C4-2B (cell line): ENCODE data around the gene ARF1.

Experiments
- H3K27ac ChIP-seq: fragments of 450-650 bp; 2 replicates; pipeline ENCODE4 v1.5.1; 2017
- CTCF ChIP-seq: fragments of 450-650 bp; conservative IDR thresholded peaks from 2 replicates; pipeline ENCODE4 v1.5.1; 2017; ENCODE audit warnings: mild to moderate bottlenecking
- ZFX ChIP-seq: fragments of 450-650 bp; IDR thresholded peaks from 2 replicates; pipeline ENCODE4 v1.6.1; 2017

ARF1 gene

GRCh38 chr1:228102791-228103620 is 20.5 kb downstream of the ARF1 start, which contains the start of gene C1orf35:
TSS of gene C1orf35 (minus strand) at chr1:228103325. CDS start at chr1:228103227, 98 bp downstream.
- H3K27ac ChIP-seq: peak within 1 kb of the TSS; percentile 91
- TF ChIP-seq CTCF: no peak
- TF ChIP-seq ZFX: peak; percentile 94; the same call in 1 of the 2 replicates

DNA sequence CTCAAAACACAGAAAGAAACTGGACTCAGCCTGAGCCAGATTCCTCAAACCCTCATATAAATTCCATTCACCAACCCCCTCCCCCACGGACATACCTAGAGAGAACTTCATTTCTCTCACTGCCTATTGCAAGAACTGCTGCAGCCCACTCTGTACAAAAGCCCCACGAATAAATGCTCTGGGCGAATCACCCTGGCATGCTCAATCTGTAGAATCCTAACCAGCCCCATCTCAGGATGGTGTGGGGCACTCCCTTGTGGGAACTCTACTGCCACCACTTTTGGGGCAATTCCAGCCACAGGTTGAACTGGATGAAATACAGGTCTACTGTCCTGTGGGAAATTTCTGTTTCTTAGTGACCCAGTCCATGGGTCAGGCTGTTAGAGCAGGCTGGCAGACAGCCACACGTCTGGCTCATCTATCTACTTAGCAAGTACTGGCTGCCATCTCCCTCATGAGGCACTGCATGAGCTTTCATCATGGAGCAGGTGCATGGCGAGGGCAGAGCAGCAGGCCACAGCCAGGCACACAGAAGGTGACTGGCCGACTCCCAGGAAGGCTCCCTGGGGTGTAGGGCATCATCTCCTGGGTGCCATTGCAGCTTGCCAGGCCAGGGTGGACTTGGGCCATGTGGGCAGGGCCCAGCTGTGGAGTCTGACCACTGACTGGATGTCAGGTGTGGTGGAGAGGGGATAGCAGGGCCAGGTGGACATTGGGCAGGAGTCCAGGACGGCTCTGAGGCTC is 22.2 kb downstream of the ARF1 start:
- no peak overlapping the region for H3K27ac ChIP-seq
- TF ChIP-seq ZFX: no peak
- TF ChIP-seq CTCF: no peak

GRCh38 chr1:228105270-228105995 is 22.9 kb downstream of the ARF1 start:
- no peak overlapping the region for H3K27ac ChIP-seq

DNA sequence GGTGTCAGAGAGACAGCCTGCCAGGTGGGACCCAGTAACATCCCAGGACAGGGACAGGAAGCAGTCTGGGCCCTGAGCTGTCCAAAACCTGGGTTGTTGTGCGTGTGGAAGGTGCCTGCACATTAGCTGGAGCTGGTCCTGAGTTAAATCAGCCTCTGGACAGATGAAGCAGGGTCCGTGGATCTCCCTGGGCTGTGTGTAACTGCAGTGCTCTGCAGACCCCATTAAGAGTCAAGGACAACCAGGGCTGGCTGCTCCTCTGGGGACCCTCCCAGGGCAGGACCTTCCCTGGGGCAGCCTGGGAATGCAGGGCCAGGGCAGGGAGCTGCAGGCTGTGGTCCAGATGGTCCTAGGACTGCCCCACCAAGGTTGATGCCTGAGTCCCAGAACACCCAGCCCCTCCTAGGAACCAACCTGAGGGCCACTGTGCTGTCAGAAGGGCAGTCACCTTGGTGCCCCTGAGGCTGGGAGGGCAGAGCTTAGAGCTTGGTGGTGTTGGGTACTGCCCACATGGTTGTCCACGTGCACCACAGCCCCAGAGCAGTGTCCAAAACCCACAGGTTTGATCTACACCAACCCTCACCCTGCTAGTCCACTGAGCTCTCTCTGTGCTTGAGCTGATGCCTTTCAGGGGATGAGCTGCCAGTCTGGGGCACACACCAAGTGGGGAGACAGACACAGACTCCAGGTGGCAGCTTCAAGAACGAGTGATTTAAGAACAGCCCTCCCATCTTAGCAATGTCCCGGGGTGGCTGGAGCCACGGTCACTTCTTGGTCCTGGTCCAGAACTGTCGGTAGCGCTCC is 23.7 kb downstream of the ARF1 start:
- no peak for TF ChIP-seq ZFX
- no peak for TF ChIP-seq CTCF
- H3K27ac ChIP-seq: no peak overlapping the region

More at GRCh38 chr1:228105270-228105995, 22.9 kb downstream of the ARF1 start:
- TF ChIP-seq ZFX (no peak), CTCF (no peak)

DNA sequence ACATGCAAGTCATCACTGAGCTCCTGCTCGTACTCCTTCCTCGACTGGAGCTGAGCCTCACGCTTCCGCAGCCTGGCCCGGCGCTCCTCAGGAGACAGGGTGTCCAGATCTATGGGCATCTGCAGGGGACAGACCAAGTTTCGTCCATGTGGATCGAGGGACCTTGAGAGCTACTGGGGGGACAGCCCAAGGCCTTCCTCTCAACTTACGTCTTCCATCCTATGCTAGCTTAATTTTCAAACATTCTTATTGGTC is 24.2 kb downstream of the ARF1 start:
- no peak for TF ChIP-seq ZFX
- no peak for TF ChIP-seq CTCF
- H3K27ac ChIP-seq: no peak overlapping the region

DNA sequence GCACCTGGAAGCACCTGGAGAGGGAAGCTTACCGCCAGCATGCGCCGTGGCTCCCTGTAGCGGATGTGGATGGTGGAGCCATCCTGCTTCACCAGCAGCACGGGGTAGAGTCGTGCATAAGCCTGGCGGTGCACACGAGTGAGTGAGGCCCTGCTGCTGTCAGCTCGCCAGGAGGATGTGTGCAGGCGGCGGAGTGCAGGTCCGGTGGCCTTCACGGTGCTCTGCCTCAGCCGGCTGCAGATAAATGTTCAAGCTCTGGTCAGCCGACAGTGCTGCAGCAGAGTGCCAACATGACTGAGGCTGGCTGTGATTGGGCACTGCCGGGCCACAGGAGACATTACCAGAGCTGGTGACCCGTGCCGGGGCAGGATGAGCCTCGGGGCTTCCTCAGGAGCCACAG is 25.1 kb downstream of the ARF1 start:
- H3K27ac ChIP-seq: no peak overlapping the region
- TF ChIP-seq ZFX (no peak), CTCF (no peak)
